Hepatocyte (in vitro differentiated cells): ENCODE measurements around the gene DCC. TPM values are rescaled to one million over a fixed set of nuclear protein-coding genes. Genes with fewer than 3 reads are reported as not detected.

Experiments used
- DNase-seq: peaks from one replicate; pipeline ENCODE4 v3.0.0-alpha.2; 2016; ENCODE audit warnings: low spot score
- H2AFZ ChIP-seq: fragments of 200-600 bp; sonication (generic); 2 replicates; pipeline ENCODE4 v1.6.0; 2016; ENCODE audit warnings: antibody characterized with exemption, mild to moderate bottlenecking
- H3K27ac ChIP-seq: fragments of 200-600 bp; sonication (generic); 2 replicates; pipeline ENCODE4 v1.5.1; 2016; ENCODE audit warnings: mild to moderate bottlenecking
- H3K27me3 ChIP-seq: fragments of 200-600 bp; sonication (generic); 2 replicates; pipeline ENCODE4 v1.6.1; 2016
- H3K36me3 ChIP-seq: fragments of 200-600 bp; sonication (generic); replicated peaks from 2 replicates; pipeline ENCODE4 v1.5.1; 2016; ENCODE audit warnings: low read depth; ENCODE audit not compliant: insufficient read depth
- H3K4me1 ChIP-seq: fragments of 200-600 bp; sonication (generic); 2 replicates; pipeline ENCODE4 v1.5.1; 2016; ENCODE audit warnings: mild to moderate bottlenecking, moderate library complexity; ENCODE audit not compliant: insufficient read depth
- H3K4me2 ChIP-seq: fragments of 200-600 bp; sonication (generic); 2 replicates; pipeline ENCODE4 v1.6.0; 2016
- H3K4me3 ChIP-seq: fragments of 200-600 bp; sonication (generic); 2 replicates; pipeline ENCODE4 v1.5.1; 2016; ENCODE audit warnings: mild to moderate bottlenecking
- H3K79me2 ChIP-seq: fragments of 200-600 bp; sonication (generic); 2 replicates; pipeline ENCODE4 v1.6.0; 2017; ENCODE audit warnings: mild to moderate bottlenecking
- H3K9me2 ChIP-seq: fragments of 200-600 bp; sonication (generic); replicated peaks from 2 replicates; pipeline ENCODE4 v1.6.0; 2017; ENCODE audit warnings: mild to moderate bottlenecking; ENCODE audit not compliant: insufficient read depth
- H3K9me3 ChIP-seq: fragments of 200-600 bp; sonication (generic); 2 replicates; pipeline ENCODE4 v1.5.1; 2016; ENCODE audit warnings: low read depth, mild to moderate bottlenecking
- H4K20me1 ChIP-seq: fragments of 200-600 bp; sonication (generic); 2 replicates; pipeline ENCODE4 v1.6.0; 2016; ENCODE audit warnings: mild to moderate bottlenecking; ENCODE audit not compliant: insufficient read depth, poor library complexity, severe bottlenecking
- CTCF ChIP-seq: fragments of 200-600 bp; sonication (generic); IDR thresholded peaks from 2 replicates; pipeline ENCODE4 v1.5.1; 2016; ENCODE audit warnings: antibody characterized with exemption, mild to moderate bottlenecking; ENCODE audit not compliant: poor library complexity
- EZH2 ChIP-seq: fragments of 200-600 bp; sonication (generic); IDR thresholded peaks from 2 replicates; pipeline ENCODE4 v1.6.1; 2016; ENCODE audit warnings: antibody characterized with exemption, mild to moderate bottlenecking, borderline replicate concordance
- EZH2phosphoT487 ChIP-seq: fragments of 200-600 bp; sonication (generic); IDR thresholded peaks from one replicate; pipeline ENCODE4 v1.6.1; 2018; ENCODE audit warnings: antibody characterized with exemption, mild to moderate bottlenecking, low read depth, moderate library complexity; ENCODE audit not compliant: unreplicated experiment, severe bottlenecking
- WGBS: methylation state at CpG from one replicate; pipeline ENCODE4 v1.1.6; 2016; ENCODE audit warnings: low lambda C conversion rate; ENCODE audit errors: missing lambda C conversion rate; 5-methylcytosine and 5-hydroxymethylcytosine counted together
- polyA plus RNA-seq: library from polyadenylated mRNA; unstranded; fragments of >200 nt; fragmentation: Nextera tagmentation; extraction: Ambion mirVana; gene quantifications from 2 replicates; pipeline ENCODE4 v1.2.1, GENCODE V29; 2016
- total RNA-seq: library from RNA; depleted of rRNA; stranded (reverse); fragments of >200 nt; gene quantifications from 2 replicates; pipeline ENCODE4 v1.2.3, GENCODE V29; 2014

Gene DCC
- total and polyA plus RNA-seq, 2 experiments from 2014 or later, result 1.0 to 3.5 TPM

- no peaks in the 10 kb centered on the region for H3K27me3 ChIP-seq
- no peaks in the 10 kb centered on the region for H3K79me2 ChIP-seq
- TF ChIP-seq CTCF (no peak), EZH2 (no peak), EZH2phosphoT487 (no peak)
- no peaks in the 10 kb centered on the region for H3K36me3 ChIP-seq
- no peaks in the 10 kb centered on the region for H3K9me3 ChIP-seq
- no peaks in the 10 kb centered on the region for H3K9me2 ChIP-seq
- DNase-seq, result no peak
- H3K4me3 ChIP-seq, result no peak overlapping the region
- H4K20me1 ChIP-seq, result no peaks in the 10 kb centered on the region
- WGBS, result 60% methylated on average over 13 of the region's 13 CpGs
- H2AFZ ChIP-seq, result no peak overlapping the region
- H3K4me2 ChIP-seq, result no peak overlapping the region
- H3K27ac ChIP-seq, result no peak overlapping the region
- no peaks in the 10 kb centered on the region for H3K4me1 ChIP-seq
Observed at GRCh38 chr18:52572036-52573000, 232.3 kb downstream of the DCC start.

GRCh38 chr18:52577795-52578194 is 237.8 kb downstream of the DCC start:
- no peaks in the 10 kb centered on the region for H3K4me1 ChIP-seq
- H3K79me2 ChIP-seq, result no peaks in the 10 kb centered on the region
- no peak overlapping the region for H3K4me2 ChIP-seq
- H3K9me2 ChIP-seq, result no peaks in the 10 kb centered on the region
- no peaks in the 10 kb centered on the region for H3K27me3 ChIP-seq
- H3K36me3 ChIP-seq, result no peaks in the 10 kb centered on the region
- no peak overlapping the region for H3K27ac ChIP-seq
- no peaks in the 10 kb centered on the region for H3K9me3 ChIP-seq
- 73% methylated on average over 3 of the region's 3 CpGs for WGBS
- no peaks in the 10 kb centered on the region for H4K20me1 ChIP-seq
- H3K4me3 ChIP-seq, result no peak overlapping the region
- H2AFZ ChIP-seq, result no peak overlapping the region
- DNase-seq, result no peak
- no peak for TF ChIP-seq EZH2
- no peak for TF ChIP-seq CTCF

- H3K4me2 ChIP-seq, result no peak overlapping the region
- WGBS, result 90% methylated on average over 1 of the region's 1 CpG
- no peaks in the 10 kb centered on the region for H3K27me3 ChIP-seq
Observed at GRCh38 chr18:52582061-52582460, 242.1 kb downstream of the DCC start.

More at GRCh38 chr18:52582061-52582460, 242.1 kb downstream of the DCC start:
- Histone ChIP-seq H3K27ac (no peak overlapping the region), H3K79me2 (no peaks in the 10 kb centered on the region), H3K9me2 (no peaks in the 10 kb centered on the region), H4K20me1 (no peaks in the 10 kb centered on the region), H3K36me3 (no peaks in the 10 kb centered on the region), H3K4me1 (no peaks in the 10 kb centered on the region), H2AFZ (no peak overlapping the region), H3K9me3 (no peaks in the 10 kb centered on the region), H3K4me3 (no peak overlapping the region)
- DNase-seq, result no peak
- TF ChIP-seq EZH2, result no peak
- TF ChIP-seq CTCF, result no peak
- no peak for TF ChIP-seq EZH2phosphoT487
